ENCODE measurements around the gene GHRH.

Gene GHRH

DNA sequence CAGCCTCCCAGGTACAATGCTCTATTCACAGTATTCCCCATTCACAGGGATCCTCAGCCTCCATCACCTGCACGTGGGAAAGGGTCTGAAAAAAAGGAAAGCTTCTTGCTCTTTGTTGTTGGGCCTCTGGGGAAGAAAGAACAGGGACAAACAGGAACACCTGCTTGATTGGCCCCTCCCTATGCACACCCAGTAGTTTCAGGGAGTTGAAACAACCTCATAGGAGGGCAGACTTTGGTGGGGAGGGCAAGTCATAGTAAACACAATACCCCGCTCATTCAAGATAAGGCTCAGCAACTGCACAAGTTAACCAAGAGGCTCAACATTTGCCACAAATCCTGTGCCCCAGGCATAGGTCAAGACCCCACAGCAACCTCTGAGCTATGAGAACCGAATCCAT is 1.7 kb downstream of the GHRH start:
- no peak for DNase-seq

DNA sequence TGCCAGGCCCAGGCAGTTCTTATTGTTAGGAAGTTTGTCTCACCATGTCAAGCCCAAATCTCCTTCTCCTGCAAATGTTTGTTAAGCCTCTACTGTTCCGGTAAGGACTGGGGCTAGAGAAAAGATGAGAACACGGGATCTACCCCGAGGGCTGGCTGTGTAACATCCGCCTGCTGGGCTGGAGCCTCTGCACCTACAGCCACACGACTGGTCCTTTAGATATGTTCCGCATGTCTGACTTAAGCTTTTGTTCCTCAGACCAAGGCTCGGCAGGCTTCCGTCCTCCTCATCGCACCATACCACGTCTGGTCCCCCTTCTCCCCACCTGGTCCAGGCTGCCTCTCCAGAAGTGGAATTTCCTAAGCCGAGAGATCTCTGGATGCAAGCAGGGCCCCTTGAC is 2.6 kb downstream of the GHRH start:
- no peak for DNase-seq

DNA sequence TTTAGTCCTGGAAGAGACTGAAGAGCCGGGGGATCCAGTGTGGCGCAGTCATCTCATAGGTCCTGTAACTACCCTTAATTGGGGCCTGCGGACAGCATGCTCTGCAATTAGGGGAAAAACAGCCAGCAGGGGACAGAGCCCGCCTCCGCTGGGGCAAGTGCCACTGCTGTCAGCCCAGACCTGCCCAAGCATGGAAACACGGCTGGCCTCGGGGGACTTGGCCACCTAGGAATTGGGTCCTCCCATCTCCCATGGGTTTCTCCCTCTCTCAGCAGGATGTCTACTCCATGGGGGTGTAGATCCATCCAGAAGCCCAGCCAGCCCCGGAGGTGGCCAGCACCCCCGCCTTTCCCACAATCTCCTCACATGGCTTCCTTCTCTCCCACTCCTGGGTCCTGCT is 3.6 kb downstream of the GHRH start:
- DNase-seq, result no peak

DNA sequence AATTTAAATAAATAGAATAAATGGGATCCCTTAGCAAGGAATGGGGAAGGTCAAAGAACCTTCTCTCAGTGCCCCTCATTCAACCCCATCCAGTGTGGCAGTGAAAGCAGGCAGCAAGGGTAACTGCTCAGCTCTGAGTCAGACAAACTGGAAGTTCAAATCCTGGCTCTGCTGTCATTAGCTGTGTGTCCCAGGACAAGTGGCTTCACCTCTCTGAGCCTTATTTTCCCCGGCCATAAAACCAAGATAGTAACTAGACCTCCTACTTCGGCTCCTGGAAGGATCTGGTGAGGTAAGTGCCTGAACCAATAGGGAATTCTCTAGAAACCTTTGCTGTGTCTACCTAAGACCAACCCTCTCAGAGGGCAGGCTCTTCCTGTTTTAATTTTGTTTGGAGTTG is 4.1 kb downstream of the GHRH start:
- DNase-seq, result no peak

DNA sequence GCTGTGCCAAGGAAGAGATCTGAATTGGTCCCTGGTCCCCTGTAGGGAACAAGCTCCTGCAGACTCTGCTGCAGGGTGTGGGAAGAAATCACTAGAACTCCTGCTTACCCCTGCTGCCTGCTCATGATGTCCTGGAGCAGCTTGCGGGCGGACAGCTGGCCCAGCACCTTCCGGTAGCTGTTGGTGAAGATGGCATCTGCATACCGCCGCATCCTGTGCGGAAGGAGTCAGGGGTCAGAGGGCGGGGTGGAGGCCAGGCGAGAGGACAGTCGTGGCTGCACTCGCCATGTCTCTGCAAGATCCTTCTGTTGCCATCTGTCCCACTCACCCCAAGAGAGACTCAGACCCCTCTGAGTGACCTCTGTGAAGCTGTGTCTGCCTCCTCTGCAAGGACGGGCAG is 5.3 kb downstream of the GHRH start:
- DNase-seq, result no peak

DNA sequence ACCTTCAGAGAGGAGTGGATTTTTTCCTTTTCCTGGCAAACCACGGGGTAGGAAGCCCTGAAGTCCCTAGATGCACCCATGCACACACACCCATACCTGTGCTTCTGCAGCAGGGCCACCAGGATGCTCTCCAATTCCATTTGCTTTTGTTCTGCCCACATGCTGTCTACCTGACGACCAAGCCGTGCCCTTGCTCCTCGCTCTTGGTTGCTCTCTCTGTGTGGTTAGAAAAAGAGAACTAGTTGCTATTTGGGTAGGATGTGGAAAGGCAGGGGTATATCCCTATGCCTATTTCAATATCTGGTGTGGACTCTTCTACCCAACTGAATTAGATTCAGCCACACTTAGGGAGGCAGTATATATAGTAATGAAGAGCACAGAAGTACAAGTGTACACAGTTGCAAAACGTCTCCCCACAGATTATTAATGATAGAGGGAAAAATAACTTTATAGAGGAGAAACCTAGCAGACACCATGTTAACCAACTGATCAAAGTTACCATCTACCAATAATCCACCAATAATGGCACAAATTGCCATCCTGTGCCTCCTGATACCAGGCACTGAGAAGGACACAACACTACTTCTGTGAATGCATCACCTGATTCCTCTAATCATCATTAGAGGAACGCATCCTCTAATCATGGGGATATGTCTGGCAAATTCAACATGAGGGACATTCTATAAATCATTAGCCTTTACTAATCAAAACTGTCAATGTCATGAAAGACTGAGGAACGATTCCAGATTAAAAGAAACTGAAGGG is 7.3 kb downstream of the GHRH start:
- DNase-seq, result no peak

DNA sequence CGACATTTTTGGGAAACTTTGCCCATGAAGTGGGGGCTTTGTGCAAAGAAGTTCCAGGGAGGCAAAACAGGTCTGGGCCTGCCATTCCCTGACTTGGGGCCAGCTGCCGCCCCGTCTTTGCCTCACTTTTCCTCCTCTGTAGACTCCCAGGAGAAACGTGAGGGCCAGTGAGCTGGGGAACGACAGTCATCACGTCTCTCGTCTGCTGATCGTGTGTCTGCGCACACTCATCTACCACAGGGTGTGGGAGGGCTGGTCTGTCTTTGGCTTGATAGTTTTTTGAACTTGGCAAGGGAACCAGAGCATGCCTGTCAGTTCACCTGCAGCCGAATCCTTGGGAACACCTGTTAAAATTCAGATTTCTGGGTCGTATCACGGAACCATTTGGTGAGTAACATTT is 8.5 kb downstream of the GHRH start:
- no peak for DNase-seq

DNA sequence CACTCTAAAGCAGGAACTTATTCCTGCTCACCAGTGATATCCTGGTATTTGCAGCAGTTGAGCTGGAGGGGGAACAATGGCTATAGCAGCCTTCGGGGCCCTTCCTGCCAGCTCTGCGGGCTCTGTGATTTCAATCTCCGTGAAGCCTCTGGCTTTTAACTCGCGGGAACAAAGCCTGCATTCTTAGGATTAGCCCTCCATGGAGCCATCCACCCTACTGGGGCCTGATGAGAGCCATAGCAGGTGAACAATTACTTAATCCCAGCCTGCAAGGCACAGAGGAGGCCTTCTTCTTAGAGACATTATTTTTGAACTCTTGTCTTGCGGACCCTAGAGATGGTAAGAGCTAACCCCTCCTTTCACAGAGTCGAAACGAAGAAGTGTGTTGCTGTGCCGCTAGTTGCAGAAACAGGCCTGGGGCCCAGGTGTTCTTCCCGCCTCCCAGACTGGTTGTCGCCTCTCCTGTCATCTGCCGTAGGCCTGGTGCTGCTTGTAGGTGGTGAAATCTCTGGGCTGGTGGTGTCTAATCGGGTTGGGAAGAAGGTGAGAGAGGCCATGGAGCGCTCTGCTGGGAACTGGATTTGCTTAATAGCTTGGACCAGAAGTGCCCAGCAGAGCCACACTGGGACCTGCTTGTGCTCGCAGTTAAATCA is 9.7 kb downstream of the GHRH start:
- no peak for DNase-seq

DNA sequence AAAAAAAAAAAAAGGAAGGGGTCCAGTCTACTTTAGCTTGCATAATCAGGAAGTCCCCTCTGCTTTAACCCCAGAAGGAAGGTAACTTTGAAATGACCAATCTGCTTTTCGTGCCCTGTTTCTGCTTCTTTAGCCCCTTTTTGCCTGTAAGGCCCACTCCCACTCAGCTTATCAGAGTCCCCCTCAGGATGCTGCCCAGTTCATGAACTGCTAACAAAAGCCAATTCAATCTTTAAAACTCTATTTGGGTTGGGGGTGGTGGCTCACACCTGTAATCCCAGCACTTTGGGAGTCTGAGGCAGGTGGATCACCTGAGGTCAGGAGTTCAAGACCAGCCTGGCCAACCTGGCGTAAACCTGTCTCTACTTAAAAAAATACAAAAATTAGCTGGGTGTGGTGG is 12.3 kb downstream of the GHRH start:
- DNase-seq, result no peak

DNA sequence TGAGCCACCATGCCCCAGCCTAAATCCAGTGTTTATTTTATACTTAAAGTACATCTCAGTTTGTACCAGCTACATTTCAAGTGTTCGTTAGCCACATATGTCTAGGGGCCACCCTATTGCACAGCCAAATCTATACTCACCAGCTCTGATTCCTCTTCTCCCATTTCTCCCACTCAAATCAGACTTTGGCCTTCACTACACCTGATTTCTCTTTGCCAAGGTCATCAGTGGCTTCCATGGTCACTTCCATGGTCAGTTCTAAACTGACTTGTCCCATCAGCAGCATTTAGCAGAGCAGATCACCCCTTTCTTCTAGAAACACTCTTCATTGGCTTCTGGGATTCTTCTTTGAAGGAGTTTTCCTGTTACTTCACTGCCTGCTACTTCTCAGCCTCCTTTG is 14.1 kb downstream of the GHRH start:
- no peak for DNase-seq

DNA sequence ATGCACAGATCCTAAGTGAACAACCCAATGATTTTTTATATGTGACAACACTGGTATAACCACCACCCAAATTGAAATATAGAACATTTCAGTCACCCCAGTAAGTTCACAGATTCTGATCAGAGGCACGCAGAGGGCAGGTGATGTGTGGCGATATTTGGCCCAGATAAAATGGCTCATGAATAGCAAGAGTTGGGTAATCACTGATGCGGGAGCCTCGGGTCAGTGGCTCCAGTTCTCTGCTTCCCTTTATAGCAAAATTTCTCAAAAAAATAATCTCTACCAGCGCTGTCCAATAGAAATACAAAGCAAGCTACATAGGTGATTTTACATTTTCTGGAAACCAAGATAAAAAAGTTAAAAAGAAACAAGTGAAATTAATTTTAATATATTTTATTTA is 14.9 kb downstream of the GHRH start:
- DNase-seq, result no peak

DNA sequence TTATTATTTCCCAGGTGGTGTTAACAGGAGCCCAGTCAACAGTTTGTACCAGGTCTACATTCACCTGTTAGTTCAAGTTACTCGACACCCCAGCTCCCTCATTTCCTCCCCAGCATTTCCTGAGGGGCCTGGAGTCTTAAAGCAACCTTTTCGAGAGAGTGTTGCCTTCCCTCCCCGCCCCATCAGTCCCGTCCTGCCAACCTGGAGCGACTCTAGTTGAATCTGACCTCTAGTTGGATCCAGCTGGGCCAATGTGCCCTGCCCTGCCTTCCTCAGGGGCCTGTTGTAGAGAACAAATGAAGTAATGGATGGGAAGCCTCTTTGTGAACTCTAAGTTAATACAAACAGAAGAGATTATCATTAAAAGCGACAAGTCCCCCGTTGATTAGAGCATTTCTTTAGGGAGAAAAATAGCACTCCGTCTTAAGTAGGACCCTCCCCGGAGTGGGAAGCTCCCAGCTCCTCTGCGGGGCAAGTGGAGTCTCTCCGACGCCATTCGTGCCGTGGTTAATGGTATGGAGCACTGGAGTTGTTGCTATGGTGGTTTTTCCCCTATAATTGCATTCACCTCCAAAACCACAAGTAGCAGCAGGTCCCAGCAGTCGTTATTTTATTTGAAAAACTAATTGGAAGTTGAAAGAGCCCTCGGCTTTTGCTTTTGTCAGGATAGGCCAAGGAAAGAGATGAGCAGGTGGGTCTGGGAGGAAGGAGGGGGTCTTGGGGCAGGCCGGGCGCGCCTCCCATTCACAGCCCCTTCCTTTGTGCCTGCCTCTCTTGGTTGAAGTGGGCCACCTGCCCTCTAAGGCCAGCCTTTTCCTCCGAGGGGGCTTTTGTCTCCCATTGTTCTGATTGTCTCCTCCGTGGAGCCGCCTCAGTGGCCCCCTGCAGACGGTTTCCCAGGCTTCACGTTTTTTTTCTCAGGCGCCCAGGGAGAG is 16.1 kb downstream of the GHRH start:
- DNase-seq, result no peak

DNA sequence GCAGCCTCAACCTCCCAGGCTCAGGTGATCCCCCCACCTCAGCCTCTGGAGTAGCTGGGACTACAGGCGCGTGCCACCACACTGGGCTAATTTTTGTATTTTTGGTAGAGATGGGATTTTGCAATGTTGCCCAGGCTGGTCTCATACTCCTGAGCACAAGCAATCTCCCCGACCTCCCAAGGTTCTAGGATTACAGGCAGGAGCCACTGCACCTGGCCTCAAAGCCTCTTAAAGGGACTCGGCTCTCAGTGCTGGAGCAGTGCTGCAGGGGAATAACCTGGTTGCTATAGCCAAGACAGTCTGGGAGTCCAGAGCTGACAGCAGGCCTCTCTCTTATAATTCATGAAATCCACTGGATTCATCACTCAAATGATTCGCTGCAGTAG is 17.0 kb downstream of the GHRH start:
- no peak for DNase-seq

DNA sequence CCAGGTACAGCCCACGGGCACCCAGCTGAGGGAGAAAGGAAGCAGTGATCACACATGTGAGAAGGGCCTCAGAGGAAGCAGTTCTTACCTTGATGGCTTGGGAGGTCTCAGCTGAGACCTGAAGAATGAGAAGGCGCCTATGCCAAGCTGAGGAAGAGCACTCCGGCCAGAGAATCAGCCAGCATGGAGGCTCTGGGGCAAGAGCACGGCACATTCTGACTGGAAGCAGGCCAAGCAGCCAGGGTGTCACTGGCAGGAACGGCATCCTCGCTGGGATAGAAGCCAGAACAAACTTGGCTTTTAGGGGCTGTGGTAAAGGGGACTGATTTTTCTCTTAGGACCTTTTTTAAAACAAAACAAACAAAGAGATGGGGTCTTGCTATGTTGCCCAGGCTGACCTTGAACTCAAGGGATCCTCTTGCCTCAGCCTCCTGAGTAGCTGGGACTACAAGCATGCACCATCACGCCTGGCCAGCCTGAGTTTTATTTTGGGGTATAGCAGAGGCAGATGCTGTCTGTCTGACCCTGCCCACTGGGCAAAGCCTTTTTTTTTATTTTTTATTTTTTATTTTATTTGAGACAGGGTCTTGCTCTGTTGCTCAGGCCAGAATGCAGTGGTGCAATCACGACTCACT is 17.6 kb downstream of the GHRH start:
- no peak for DNase-seq

DNA sequence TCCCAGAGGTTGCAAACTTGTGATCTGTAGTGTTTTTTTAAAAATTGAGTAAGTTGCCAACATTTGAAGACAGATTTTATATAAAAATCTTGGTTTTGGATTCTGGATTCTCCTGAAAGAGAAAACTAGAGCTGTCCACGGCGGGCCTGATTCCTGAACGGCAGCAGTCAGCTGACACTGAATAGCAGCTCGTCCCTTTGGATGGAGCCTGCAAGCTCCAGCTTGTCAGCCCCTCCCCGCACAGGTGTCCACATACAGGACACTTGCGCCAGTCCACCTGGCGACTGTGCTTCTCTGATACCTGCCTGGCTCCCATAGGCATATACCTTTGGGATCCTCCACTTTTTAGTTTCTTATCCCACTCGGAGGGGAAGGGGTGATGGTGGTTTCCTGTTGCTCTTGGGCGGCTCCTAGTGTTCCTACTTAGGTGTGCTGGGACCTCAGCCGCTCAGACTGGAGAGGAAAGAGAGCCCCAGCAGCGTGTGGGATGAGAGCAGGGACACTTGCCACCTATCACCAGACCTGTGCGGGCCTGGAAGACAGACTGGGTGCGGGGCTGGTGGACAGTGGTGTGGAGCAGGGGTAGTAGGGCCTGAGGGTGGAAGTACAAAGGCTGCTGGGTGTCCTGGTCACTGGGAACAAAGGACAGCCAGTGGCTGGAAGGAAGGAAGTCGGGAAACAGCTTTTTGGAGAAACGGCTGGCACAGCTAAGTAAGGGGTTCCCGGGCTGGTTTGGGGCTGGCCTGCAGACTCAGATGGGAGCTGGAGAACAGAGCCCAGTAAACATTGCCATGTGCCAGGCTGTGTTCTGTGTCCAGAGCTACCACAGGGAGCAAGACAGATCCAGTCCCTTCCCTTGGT is 18.3 kb downstream of the GHRH start:
- DNase-seq, result no peak

DNA sequence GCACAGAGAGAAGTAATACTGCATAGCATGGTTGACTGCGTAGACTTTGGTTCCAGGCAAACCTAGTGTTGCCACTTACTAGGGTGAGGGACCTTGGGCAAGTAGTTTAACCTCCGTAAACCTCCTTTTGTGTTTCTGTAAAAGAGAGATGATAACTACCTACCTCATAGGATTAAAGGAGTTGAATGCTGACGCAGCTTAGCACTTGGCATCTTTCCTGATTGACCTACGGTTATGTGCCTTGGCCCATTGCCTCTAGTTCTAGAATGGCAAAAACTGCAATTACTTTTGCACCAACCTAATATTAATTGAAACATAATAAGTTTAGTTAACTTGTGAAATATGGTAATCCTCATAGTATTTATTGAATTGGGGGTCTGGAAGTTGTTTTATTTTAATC is 19.1 kb downstream of the GHRH start:
- DNase-seq, result no peak

DNA sequence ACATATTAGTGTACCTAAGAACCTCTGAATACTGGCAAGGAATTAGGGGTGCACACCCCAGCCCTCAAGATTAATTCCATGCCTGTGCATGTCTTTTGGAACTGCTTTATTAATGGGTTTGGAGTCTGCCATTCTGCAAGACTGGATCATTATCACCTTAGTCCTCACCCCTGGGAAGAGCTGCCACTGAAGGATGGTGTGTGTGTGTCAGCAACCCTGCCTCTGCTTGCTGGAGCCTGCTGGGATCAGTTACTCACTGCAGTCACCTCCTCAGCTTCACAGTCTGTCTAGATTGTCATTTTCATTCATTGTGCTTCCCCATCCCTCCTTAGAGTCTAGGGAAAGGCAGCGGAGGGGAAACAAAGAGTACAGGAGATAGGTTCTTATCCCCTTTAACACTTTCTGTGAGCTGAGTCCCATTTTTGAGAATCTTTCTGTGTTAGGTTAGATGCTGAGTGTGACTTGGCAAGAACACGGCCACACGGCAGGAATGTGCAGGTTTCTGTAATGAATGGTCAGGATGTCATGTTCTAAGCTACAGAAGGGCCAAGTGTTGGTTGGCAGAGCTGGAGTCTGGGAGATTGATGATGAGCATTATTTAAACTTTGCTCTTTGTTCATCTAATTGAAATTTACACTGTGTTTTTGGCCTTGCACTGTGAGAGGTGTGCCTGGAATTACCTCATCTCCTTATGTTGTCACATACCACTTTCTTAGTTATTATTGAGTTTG is 21.1 kb downstream of the GHRH start:
- no peak for DNase-seq

DNA sequence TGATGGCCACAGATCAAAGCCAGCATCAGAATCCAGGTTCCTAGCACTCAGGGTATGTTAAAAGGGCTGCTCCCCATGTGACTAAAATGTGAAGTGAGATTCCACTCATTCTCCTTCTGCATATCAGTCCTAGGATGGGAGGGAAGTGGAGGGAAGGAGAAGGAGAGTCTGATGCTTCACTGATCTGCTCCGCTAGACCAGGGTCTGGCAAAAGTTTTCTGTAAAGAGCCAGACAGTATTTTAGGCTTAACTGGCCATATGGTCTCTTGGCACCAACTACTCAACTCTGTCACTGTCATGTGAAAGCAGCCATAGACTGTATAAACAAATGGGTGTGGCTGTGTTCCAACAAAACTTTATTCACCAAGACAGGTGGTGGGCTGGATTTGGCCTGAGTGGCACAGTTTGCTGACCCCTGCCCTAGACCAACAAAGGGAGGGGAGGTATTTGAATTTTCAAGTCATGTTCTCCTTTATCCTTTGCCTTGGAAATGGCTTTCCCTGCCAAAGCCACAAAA is 22.6 kb downstream of the GHRH start:
- no peak for DNase-seq

DNA sequence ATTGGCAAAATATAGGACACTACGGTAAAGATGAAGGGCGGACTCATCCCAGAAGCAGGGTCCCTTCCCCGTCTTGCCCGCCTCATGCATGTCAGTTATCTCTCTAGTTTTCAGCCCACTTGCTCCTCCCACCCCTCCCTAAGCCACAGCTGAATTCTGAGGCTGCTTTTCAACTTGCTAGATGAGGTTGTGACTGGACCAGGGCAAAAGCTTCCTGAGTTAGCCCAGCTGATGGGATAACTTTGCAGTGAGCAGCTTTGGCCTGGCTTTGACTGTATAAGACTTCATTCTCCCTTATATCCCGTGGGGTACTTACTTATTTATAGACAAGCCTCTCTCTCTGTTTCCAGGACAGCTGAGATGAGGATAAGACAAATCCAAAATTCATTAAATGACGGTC is 23.2 kb downstream of the GHRH start:
- no peak for DNase-seq

DNA sequence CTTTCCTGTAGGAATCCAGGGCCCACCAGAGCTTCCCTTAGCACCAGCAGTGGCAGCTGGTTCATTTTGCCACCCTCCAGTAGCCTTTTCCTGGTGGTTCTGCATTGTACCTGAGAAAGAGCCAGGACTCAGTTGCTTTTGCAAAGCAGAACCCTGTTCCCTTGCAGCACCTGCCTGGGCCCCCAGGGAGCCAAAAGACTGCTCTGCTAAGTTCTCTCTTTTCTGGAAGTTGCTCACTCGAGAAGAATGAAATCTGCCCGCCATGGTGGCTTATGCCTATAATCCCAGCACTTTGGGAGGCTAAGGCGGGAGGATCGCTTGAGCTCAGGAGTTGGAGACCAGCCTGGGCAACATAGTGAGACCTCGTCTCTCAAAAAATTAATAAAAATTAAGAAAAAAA is 24.0 kb downstream of the GHRH start:
- DNase-seq, result no peak

DNA sequence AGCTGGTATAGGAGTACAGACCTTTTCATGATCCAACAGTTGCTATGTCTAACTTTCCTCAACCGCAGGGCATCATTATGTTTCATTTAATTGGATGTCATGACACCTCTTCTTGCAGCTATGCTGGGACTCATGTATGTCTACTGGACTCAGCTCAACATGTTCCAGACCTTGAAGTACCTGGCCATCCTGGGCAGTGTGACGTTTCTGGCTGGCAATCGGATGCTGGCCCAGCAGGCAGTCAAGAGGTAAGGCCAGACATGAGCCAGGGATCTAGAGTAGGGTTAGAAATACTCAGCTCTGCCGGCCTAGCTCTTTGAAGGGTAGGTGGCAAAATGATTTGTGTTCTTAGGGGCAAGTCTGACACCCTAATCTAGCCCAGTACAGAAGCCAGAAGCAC is 25.2 kb downstream of the GHRH start:
- no peak for DNase-seq
